Measurements from ENCODE around the gene MAMDC2. TPM values are rescaled to one million over a fixed set of nuclear protein-coding genes. Genes with fewer than 3 reads are reported as not detected.

Gene MAMDC2
- total RNA-seq, 4 donors from 2014 or later, result 4.1 to 17.3 (median 9.3) TPM

DNA sequence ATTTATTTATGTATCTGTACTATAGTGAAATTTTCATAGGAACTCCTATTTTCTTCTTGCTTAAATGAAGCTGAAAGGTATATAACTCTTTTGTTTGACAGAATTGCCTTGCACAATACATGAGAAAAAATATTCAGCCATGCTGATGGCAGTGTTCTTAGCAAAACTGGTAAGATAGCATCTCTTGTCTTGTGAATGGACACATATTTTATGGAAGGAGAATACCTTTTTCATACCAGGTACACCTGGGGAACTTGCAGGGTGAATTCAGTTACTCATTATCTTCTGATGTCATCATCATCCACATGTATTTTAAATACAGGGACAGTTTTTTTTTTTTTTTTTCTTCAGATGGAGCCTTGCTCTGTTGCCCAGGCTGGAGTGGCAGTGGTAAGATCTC, 49.4 kb downstream of the MAMDC2 start:
- Histone ChIP-seq H3K4me1 (peaks cover 10% of the 10 kb centered on the region), H3K4me3 (no peak overlapping the region), H3K36me3 (no peaks in the 10 kb centered on the region), H3K27me3 (no peaks in the 10 kb centered on the region), H3K9me3 (no peaks in the 10 kb centered on the region), H3K27ac (no peak overlapping the region)
- no peak for DNase-seq (ENCODE audit: low spot score in 2 of 2)
- TF ChIP-seq POLR2A (IDR thresholded peaks at IDR 0.05) (no peak), POLR2AphosphoS5 (IDR thresholded peaks at IDR 0.05) (no peak), EP300 (IDR thresholded peaks at IDR 0.05) (no peak)
- TF ChIP-seq, protein P1, sequence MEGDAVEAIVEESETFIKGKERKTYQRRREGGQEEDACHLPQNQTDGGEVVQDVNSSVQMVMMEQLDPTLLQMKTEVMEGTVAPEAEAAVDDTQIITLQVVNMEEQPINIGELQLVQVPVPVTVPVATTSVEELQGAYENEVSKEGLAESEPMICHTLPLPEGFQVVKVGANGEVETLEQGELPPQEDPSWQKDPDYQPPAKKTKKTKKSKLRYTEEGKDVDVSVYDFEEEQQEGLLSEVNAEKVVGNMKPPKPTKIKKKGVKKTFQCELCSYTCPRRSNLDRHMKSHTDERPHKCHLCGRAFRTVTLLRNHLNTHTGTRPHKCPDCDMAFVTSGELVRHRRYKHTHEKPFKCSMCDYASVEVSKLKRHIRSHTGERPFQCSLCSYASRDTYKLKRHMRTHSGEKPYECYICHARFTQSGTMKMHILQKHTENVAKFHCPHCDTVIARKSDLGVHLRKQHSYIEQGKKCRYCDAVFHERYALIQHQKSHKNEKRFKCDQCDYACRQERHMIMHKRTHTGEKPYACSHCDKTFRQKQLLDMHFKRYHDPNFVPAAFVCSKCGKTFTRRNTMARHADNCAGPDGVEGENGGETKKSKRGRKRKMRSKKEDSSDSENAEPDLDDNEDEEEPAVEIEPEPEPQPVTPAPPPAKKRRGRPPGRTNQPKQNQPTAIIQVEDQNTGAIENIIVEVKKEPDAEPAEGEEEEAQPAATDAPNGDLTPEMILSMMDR (IDR thresholded peaks at IDR 0.05), result no peak

DNA sequence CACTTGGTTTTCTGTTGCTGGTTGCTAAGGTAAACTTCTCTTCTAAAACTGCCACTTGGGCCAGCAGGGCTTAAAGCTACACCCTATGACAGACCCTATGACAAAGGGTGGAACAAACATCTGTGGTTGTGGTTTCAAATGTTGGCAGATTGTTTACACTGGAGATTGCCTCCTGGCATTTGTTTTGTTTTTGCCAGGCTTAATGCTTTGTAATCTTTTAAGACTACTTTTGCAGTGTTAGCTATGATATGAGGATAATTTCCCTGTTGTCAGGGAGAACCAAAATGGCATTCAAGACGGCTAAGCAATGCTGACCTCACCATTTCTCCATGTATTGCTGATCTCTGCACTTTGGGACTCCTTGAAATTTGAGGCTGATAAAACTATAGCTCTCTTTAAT, 50.3 kb downstream of the MAMDC2 start:
- no peaks in the 10 kb centered on the region for H3K27me3 ChIP-seq
- 20% methylated on average over 1 of the region's 1 CpG for WGBS
- H3K9me3 ChIP-seq, result no peaks in the 10 kb centered on the region
- no peak for DNase-seq (ENCODE audit: low spot score in 2 of 2)
- H3K4me3 ChIP-seq, result no peak overlapping the region
- no peak overlapping the region for H3K27ac ChIP-seq
- peaks cover 10% of the 10 kb centered on the region for H3K4me1 ChIP-seq
- TF ChIP-seq POLR2A (IDR thresholded peaks at IDR 0.05) (no peak), POLR2AphosphoS5 (IDR thresholded peaks at IDR 0.05) (peak in 1 of 3 donors; percentile 31)
- H3K36me3 ChIP-seq, result no peaks in the 10 kb centered on the region

- DNase-seq (ENCODE audit: low spot score in 2 of 2), result no peak
- Histone ChIP-seq H3K36me3 (no peaks in the 10 kb centered on the region), H3K27ac (no peak overlapping the region), H3K4me3 (no peak overlapping the region), H3K27me3 (no peaks in the 10 kb centered on the region), H3K4me1 (peaks cover 10% of the 10 kb centered on the region), H3K9me3 (no peaks in the 10 kb centered on the region)
- TF ChIP-seq EP300 (IDR thresholded peaks at IDR 0.05), result no peak
- no peak for TF ChIP-seq POLR2A (IDR thresholded peaks at IDR 0.05)
Measured at GRCh38 chr9:70094747-70095146, 51.1 kb downstream of the MAMDC2 start.

- no peaks in the 10 kb centered on the region for H3K27me3 ChIP-seq
- H3K4me3 ChIP-seq, result no peak overlapping the region
- DNase-seq (ENCODE audit: low spot score in 2 of 2), result no peak
- peaks cover 10% of the 10 kb centered on the region for H3K4me1 ChIP-seq
- no peaks in the 10 kb centered on the region for H3K36me3 ChIP-seq
- TF ChIP-seq POLR2A (IDR thresholded peaks at IDR 0.05) (no peak), EP300 (IDR thresholded peaks at IDR 0.05) (no peak), POLR2AphosphoS5 (IDR thresholded peaks at IDR 0.05) (no peak)
- TF ChIP-seq, protein P1 (IDR thresholded peaks at IDR 0.05), result no peak
- no peak overlapping the region for H3K27ac ChIP-seq
- no peaks in the 10 kb centered on the region for H3K9me3 ChIP-seq
- WGBS, result 76% methylated on average over 4 of the region's 4 CpGs
Measured at GRCh38 chr9:70097187-70097586, 53.5 kb downstream of the MAMDC2 start.

DNA sequence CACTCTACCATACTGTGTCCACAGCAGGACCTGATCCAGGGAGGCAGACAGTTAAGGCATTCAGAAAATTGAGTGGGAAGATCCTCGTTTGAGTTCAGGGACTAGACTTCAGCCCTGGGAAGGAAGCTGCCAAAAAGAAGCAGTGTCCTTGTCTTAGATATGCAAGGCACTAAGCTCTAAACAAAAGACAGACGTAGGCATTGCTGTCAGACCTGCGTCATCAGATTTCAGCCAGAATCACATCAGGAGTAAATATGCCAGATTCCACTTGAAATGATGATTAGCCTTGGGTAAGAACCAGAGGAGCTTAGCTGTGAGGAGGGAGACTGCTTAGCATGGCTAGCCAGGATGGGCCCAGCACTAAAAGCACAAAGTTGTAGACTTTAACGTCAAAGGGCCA, 56.7 kb downstream of the MAMDC2 start:
- no peak overlapping the region for H3K4me3 ChIP-seq
- no peaks in the 10 kb centered on the region for H3K9me3 ChIP-seq
- H3K27me3 ChIP-seq, result no peaks in the 10 kb centered on the region
- DNase-seq (ENCODE audit: low spot score in 2 of 2), result no peak
- H3K36me3 ChIP-seq, result no peaks in the 10 kb centered on the region
- H3K27ac ChIP-seq, result no peak overlapping the region
- WGBS, result 68% methylated on average over 4 of the region's 4 CpGs
- H3K4me1 ChIP-seq, result no peaks in the 10 kb centered on the region
- TF ChIP-seq EP300 (IDR thresholded peaks at IDR 0.05), result peak; percentile 84
- TF ChIP-seq POLR2A (IDR thresholded peaks at IDR 0.05), result no peak
- TF ChIP-seq, protein P1 (IDR thresholded peaks at IDR 0.05), result no peak
- no peak for TF ChIP-seq POLR2AphosphoS5 (IDR thresholded peaks at IDR 0.05)

- Histone ChIP-seq H3K4me1 (no peaks in the 10 kb centered on the region), H3K36me3 (no peaks in the 10 kb centered on the region), H3K9me3 (no peaks in the 10 kb centered on the region), H3K27ac (no peak overlapping the region), H3K4me3 (no peak overlapping the region), H3K27me3 (no peaks in the 10 kb centered on the region)
- TF ChIP-seq POLR2AphosphoS5 (IDR thresholded peaks at IDR 0.05) (no peak), EP300 (IDR thresholded peaks at IDR 0.05) (no peak)
- TF ChIP-seq, protein P1 (IDR thresholded peaks at IDR 0.05), result no peak
- WGBS, result 85% methylated on average over 1 of the region's 1 CpG
- no peak for DNase-seq (ENCODE audit: low spot score in 2 of 2)
Measured at GRCh38 chr9:70101265-70101664, 57.6 kb downstream of the MAMDC2 start.
